Vagina (tissue), 2 donors: ENCODE measurements around the gene ZNF708. TPM values are rescaled to one million over a fixed set of nuclear protein-coding genes. Genes with fewer than 3 reads are reported as not detected.

Experiments
- DNase-seq, 2 donors: peaks; one replicate each; pipeline ENCODE4 v3.0.0-alpha.2; 2017; ENCODE audit errors: extremely low spot score in 2 of 2
- H3K27ac ChIP-seq: fragments of 200-600 bp; sonication (generic); one replicate; pipeline ENCODE4 v1.5.1; 2019
- H3K27me3 ChIP-seq: fragments of 200-600 bp; sonication (generic); one replicate; pipeline ENCODE4 v1.5.1; 2019
- H3K36me3 ChIP-seq, 2 donors: fragments of 200-600 bp; sonication (generic); one replicate each; pipeline ENCODE4 v1.5.1; 2017 to 2019
- H3K4me1 ChIP-seq: fragments of 200-600 bp; sonication (generic); one replicate; pipeline ENCODE4 v1.5.1; 2019
- H3K4me3 ChIP-seq, 2 donors: fragments of 200-600 bp; sonication (generic); 1 replicate in 1 of 2; 2 replicates in 1 of 2; pipeline ENCODE4 v1.5.1; 2016 to 2019
- H3K9me3 ChIP-seq: fragments of 200-600 bp; sonication (generic); one replicate; pipeline ENCODE4 v1.5.1; 2019
- POLR2A ChIP-seq, 2 donors: fragments of 450-650 bp; IDR thresholded peaks; one replicate each; pipeline ENCODE4 v1.6.1; 2017; ENCODE audit warnings: antibody characterized with exemption in 2 of 2, mild to moderate bottlenecking in 2 of 2, moderate library complexity in 2 of 2
- POLR2AphosphoS5 ChIP-seq, 2 donors: sonication (generic); formaldehyde crosslinking; IDR thresholded peaks; one replicate each; pipeline ENCODE4 v1.9.0; 2017; ENCODE audit warnings: antibody characterized with exemption in 2 of 2, mild to moderate bottlenecking in 2 of 2, low read depth in 1 of 2; ENCODE audit not compliant: insufficient read depth in 1 of 2
- intact Hi-C: fragments of 100-400 bp; cut with DNase I; formaldehyde crosslinking; loops from one replicate; pipeline ENCODE4 v1.15.1; 2023
- total RNA-seq: library from RNA; depleted of rRNA; stranded (reverse); fragments of >200 nt; gene quantifications from one replicate; pipeline ENCODE4 v1.2.3, GENCODE V29; 2016
- TF ChIP-seq, protein P1 (sequence below), 3 experiments: fragments of 450-650 bp in 2 of 3; fragments of 200-600 bp in 1 of 3; sonication (generic) in 1 of 3; IDR thresholded peaks; one replicate each; pipeline ENCODE4 v1.5.1; 2017 to 2019; ENCODE audit warnings: antibody characterized with exemption in 3 of 3, mild to moderate bottlenecking in 2 of 3, moderate library complexity in 2 of 3

Gene ZNF708
- total RNA-seq, 1 donor from 2014 or later: 12.5 TPM

- Histone ChIP-seq H3K27ac (no peak overlapping the region), H3K9me3 (no peaks in the 10 kb centered on the region), H3K4me3 (no peak overlapping the region), H3K36me3 (no peaks in the 10 kb centered on the region), H3K27me3 (no peaks in the 10 kb centered on the region), H3K4me1 (no peaks in the 10 kb centered on the region)
- intact Hi-C loops: no loop called here
- DNase-seq: no peak
- TF ChIP-seq POLR2AphosphoS5 (IDR thresholded peaks at IDR 0.05; ENCODE audit: insufficient read depth in 1 of 2, low read depth in 1 of 2) (no peak), POLR2A (IDR thresholded peaks at IDR 0.05) (no peak)
- TF ChIP-seq, protein P1, sequence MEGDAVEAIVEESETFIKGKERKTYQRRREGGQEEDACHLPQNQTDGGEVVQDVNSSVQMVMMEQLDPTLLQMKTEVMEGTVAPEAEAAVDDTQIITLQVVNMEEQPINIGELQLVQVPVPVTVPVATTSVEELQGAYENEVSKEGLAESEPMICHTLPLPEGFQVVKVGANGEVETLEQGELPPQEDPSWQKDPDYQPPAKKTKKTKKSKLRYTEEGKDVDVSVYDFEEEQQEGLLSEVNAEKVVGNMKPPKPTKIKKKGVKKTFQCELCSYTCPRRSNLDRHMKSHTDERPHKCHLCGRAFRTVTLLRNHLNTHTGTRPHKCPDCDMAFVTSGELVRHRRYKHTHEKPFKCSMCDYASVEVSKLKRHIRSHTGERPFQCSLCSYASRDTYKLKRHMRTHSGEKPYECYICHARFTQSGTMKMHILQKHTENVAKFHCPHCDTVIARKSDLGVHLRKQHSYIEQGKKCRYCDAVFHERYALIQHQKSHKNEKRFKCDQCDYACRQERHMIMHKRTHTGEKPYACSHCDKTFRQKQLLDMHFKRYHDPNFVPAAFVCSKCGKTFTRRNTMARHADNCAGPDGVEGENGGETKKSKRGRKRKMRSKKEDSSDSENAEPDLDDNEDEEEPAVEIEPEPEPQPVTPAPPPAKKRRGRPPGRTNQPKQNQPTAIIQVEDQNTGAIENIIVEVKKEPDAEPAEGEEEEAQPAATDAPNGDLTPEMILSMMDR (IDR thresholded peaks at IDR 0.05): no peak
Measured at GRCh38 chr19:21256722-21257121, 72.5 kb downstream of the ZNF708 start.

Other genes with a start within 250 kb of the ZNF708 start
- gene ZNF714, start 247.2 kb downstream of the ZNF708 start, total RNA-seq: 6.4 TPM
- 16.2 TPM for gene ZNF431, start 187.4 kb downstream of the ZNF708 start, total RNA-seq
- 5.4 TPM for gene ZNF738, start 29.6 kb upstream of the ZNF708 start, total RNA-seq
- 34.6 TPM for gene ZNF493, start 67.7 kb upstream of the ZNF708 start, total RNA-seq
- 7.9 TPM for gene ZNF429, start 176.2 kb upstream of the ZNF708 start, total RNA-seq